DND-41 (cell line): ENCODE data around the gene LCN15.

ENCODE experiments used
- ATAC-seq: fragments of 200-7000 bp; cut with Tn5 transposase; 3 replicates; pipeline ENCODE4 v1.9.1; 2021; ENCODE audit warnings: low read depth; ENCODE audit not compliant: insufficient read depth
- DNase-seq: peaks from one replicate; pipeline ENCODE4 v3.0.0-alpha.2; 2020
- H2AFZ ChIP-seq: 2 replicates; pipeline ENCODE4 v1.6.0; 2012; ENCODE audit warnings: low read depth, low read length
- H3K27ac ChIP-seq: 2 replicates; pipeline ENCODE4 v1.5.1; 2012; ENCODE audit warnings: low read length, inconsistent platforms
- H3K27me3 ChIP-seq: fragments of 200-600 bp; sonication (generic); 2 replicates; pipeline ENCODE4 v1.6.0; 2012; ENCODE audit warnings: low read length, mild to moderate bottlenecking, inconsistent platforms; ENCODE audit not compliant: insufficient read depth, poor library complexity
- H3K36me3 ChIP-seq: 2 replicates; pipeline ENCODE4 v1.5.1; 2012; ENCODE audit warnings: low read length, inconsistent platforms; ENCODE audit not compliant: insufficient read depth
- H3K4me1 ChIP-seq: 2 replicates; pipeline ENCODE4 v1.5.1; 2012; ENCODE audit warnings: mild to moderate bottlenecking, low read length; ENCODE audit not compliant: insufficient read depth
- H3K4me2 ChIP-seq: 2 replicates; pipeline ENCODE4 v1.6.0; 2012; ENCODE audit warnings: mild to moderate bottlenecking, moderate library complexity, low read length, inconsistent platforms; ENCODE audit not compliant: insufficient read depth
- H3K4me3 ChIP-seq, 2 experiments: fragments of 200-600 bp in 1 of 2; shearing (Covaris generic) in 1 of 2; 2 replicates each; pipeline ENCODE4 v1.5.1; 2012 to 2016; ENCODE audit warnings: inconsistent platforms in 2 of 2, low read length in 2 of 2, mild to moderate bottlenecking in 2 of 2, low read depth in 1 of 2, moderate library complexity in 1 of 2
- H3K79me2 ChIP-seq: 2 replicates; pipeline ENCODE4 v1.6.0; 2012; ENCODE audit warnings: low read length, inconsistent platforms; ENCODE audit not compliant: insufficient read depth
- H3K9ac ChIP-seq: 2 replicates; pipeline ENCODE4 v1.6.0; 2012; ENCODE audit warnings: low read depth, mild to moderate bottlenecking, inconsistent platforms, low read length, moderate library complexity
- H3K9me3 ChIP-seq: 2 replicates; pipeline ENCODE4 v1.5.1; 2012; ENCODE audit warnings: low read length, moderate library complexity, mild to moderate bottlenecking, inconsistent platforms; ENCODE audit not compliant: insufficient read depth, severe bottlenecking
- H4K20me1 ChIP-seq: 2 replicates; pipeline ENCODE4 v1.6.0; 2012; ENCODE audit warnings: low read length; ENCODE audit not compliant: insufficient read depth
- CTCF ChIP-seq: IDR thresholded peaks from 2 replicates; pipeline ENCODE4 v1.5.1; 2012; ENCODE audit warnings: borderline replicate concordance, low read length, moderate library complexity, mild to moderate bottlenecking; ENCODE audit not compliant: poor library complexity, severe bottlenecking; ENCODE audit errors: extremely low read depth
- EZH2 ChIP-seq: IDR thresholded peaks from 3 replicates; pipeline ENCODE4 v1.6.1; 2012; ENCODE audit warnings: borderline replicate concordance, low read depth, mild to moderate bottlenecking, moderate library complexity, low read length, inconsistent platforms; ENCODE audit not compliant: severe bottlenecking

The LCN15 gene

GRCh38 chr9:136726631-136727191 is 37.6 kb downstream of the LCN15 start:
- Histone ChIP-seq H3K27ac (peak overlapping the region; percentile 30), H3K36me3 (peaks cover 46% of the 10 kb centered on the region)

GRCh38 chr9:136726118-136726517 is 38.2 kb downstream of the LCN15 start:
- Histone ChIP-seq H3K27me3 (no peaks in the 10 kb centered on the region), H3K27ac (no peak overlapping the region), H3K4me2 (peak overlapping the region; percentile 68), H3K9me3 (no peaks in the 10 kb centered on the region), H3K36me3 (peaks cover 46% of the 10 kb centered on the region), H4K20me1 (peaks cover 46% of the 10 kb centered on the region), H3K9ac (peak overlapping the region; percentile 56; the same call in 1 of the 2 replicates), H3K79me2 (peaks cover 25% of the 10 kb centered on the region), H2AFZ (no peak overlapping the region), H3K4me3 (peak overlapping the region in 1 of 2 experiments; percentile 63; a peak in 2 of 4 replicates), H3K4me1 (peaks cover 33% of the 10 kb centered on the region)
- ATAC-seq (no peak), DNase-seq (no peak)
- TF ChIP-seq CTCF (no peak), EZH2 (no peak)

More at GRCh38 chr9:136726631-136727191, 37.6 kb downstream of the LCN15 start:
- TF ChIP-seq EZH2 = no peak
- TF ChIP-seq CTCF = peak; percentile 54
- no peak overlapping the region for H2AFZ ChIP-seq
- H3K4me1 ChIP-seq = peaks cover 33% of the 10 kb centered on the region
- H3K27me3 ChIP-seq = no peaks in the 10 kb centered on the region
- peaks cover 25% of the 10 kb centered on the region for H3K79me2 ChIP-seq
- peak overlapping the region; percentile 25 to 63; a peak in 3 of 4 replicates for H3K4me3 ChIP-seq
- ATAC-seq = peak; percentile 38
- peaks cover 42% of the 10 kb centered on the region for H4K20me1 ChIP-seq
- peak; percentile 44 for DNase-seq
- H3K9ac ChIP-seq = peak overlapping the region; percentile 56
- no peaks in the 10 kb centered on the region for H3K9me3 ChIP-seq
- H3K4me2 ChIP-seq = peak overlapping the region; percentile 68

GRCh38 chr9:136725612-136726011 is 38.7 kb downstream of the LCN15 start:
- Histone ChIP-seq H2AFZ (no peak overlapping the region), H3K4me3 (no peak overlapping the region; a peak in 1 of 4 replicates), H3K9me3 (no peaks in the 10 kb centered on the region), H3K4me1 (peaks cover 33% of the 10 kb centered on the region), H3K9ac (0 out of 2 replicates have a peak overlapping the region, but pooled peaks have one; percentile 13), H4K20me1 (peaks cover 46% of the 10 kb centered on the region), H3K27ac (no peak overlapping the region), H3K79me2 (peaks cover 25% of the 10 kb centered on the region), H3K27me3 (no peaks in the 10 kb centered on the region), H3K4me2 (peak overlapping the region; percentile 68; the same call in 1 of the 2 replicates), H3K36me3 (peaks cover 46% of the 10 kb centered on the region)
- TF ChIP-seq EZH2 = no peak
- DNase-seq (no peak), ATAC-seq (no peak)

GRCh38 chr9:136724772-136725171 is 39.5 kb downstream of the LCN15 start:
- no peak overlapping the region for H2AFZ ChIP-seq
- DNase-seq = no peak
- no peak overlapping the region for H3K4me2 ChIP-seq
- H3K9ac ChIP-seq = no peak overlapping the region
- H3K79me2 ChIP-seq = peaks cover 25% of the 10 kb centered on the region
- H4K20me1 ChIP-seq = peaks cover 46% of the 10 kb centered on the region
- H3K27ac ChIP-seq = no peak overlapping the region
- no peak overlapping the region for H3K4me3 ChIP-seq
- no peaks in the 10 kb centered on the region for H3K9me3 ChIP-seq
- H3K4me1 ChIP-seq = peaks cover 33% of the 10 kb centered on the region
- H3K36me3 ChIP-seq = peaks cover 46% of the 10 kb centered on the region
- no peak for TF ChIP-seq EZH2
- no peak for TF ChIP-seq CTCF
- H3K27me3 ChIP-seq = no peaks in the 10 kb centered on the region
- no peak for ATAC-seq
